OCI-LY7 (cell line): ENCODE data around the gene MTUS2. TPM values are rescaled to one million over a fixed set of nuclear protein-coding genes. Genes with fewer than 3 reads are reported as not detected.

ENCODE experiments used
- BruUV-seq: library from RNA; stranded (reverse); fragments of 400-500 nt; replicated peaks from 2 replicates; lab custom pipeline; 2021; lab: Mats Ljungman, UMichigan
- CTCF ChIA-PET: fragments of 300-600 bp; sonication (Branson Sonifier 250); formaldehyde crosslinking; loops from one replicate; lab custom pipeline; 2022; ENCODE audit warnings: antibody characterized with exemption; ENCODE audit not compliant: unreplicated experiment; lab: Charles Lee
- POLR2A ChIA-PET: fragments of 300-600 bp; sonication (Branson Sonifier 250); formaldehyde crosslinking; loops from one replicate; lab custom pipeline; 2022; ENCODE audit warnings: antibody characterized with exemption; lab: Charles Lee
- DNase-seq: peaks from one replicate; pipeline ENCODE4 v3.0.0-alpha.2; 2015; ENCODE audit warnings: low spot score
- H2AFZ ChIP-seq: fragments of 200-600 bp; sonication (generic), shearing (Covaris generic); 2 replicates; pipeline ENCODE4 v1.6.1; 2014; ENCODE audit warnings: mild to moderate bottlenecking, antibody characterized with exemption, low read length, moderate library complexity
- H3K27ac ChIP-seq: fragments of 200-600 bp; sonication (generic); 2 replicates; pipeline ENCODE4 v1.5.1; 2014; ENCODE audit warnings: mixed run types, low read depth, mild to moderate bottlenecking, moderate library complexity, low read length, inconsistent platforms; ENCODE audit not compliant: poor library complexity, severe bottlenecking
- H3K36me3 ChIP-seq: fragments of 200-600 bp; sonication (generic); 2 replicates; pipeline ENCODE4 v1.6.1; 2014; ENCODE audit warnings: mild to moderate bottlenecking, antibody characterized with exemption, low read length, moderate library complexity, mixed read lengths; ENCODE audit not compliant: insufficient read depth
- H3K4me1 ChIP-seq: fragments of 200-600 bp; sonication (generic); 2 replicates; pipeline ENCODE4 v1.5.1; 2014; ENCODE audit warnings: mild to moderate bottlenecking, low read length; ENCODE audit not compliant: insufficient read depth, poor library complexity, severe bottlenecking
- H3K4me2 ChIP-seq: fragments of 200-600 bp; sonication (generic); 2 replicates; pipeline ENCODE4 v1.6.1; 2014; ENCODE audit warnings: mild to moderate bottlenecking, low read length
- H3K4me3 ChIP-seq: fragments of 200-600 bp; sonication (generic); 2 replicates; pipeline ENCODE4 v1.5.1; 2014; ENCODE audit warnings: mild to moderate bottlenecking, low read depth, low read length; ENCODE audit not compliant: poor library complexity, severe bottlenecking
- H3K79me2 ChIP-seq: fragments of 200-600 bp; sonication (generic); 2 replicates; pipeline ENCODE4 v1.6.1; 2016; ENCODE audit warnings: low read depth, mild to moderate bottlenecking, low read length, moderate library complexity, mixed read lengths; ENCODE audit not compliant: insufficient read depth
- H3K9me2 ChIP-seq: fragments of 200-600 bp; sonication (generic); 2 replicates; pipeline ENCODE4 v1.6.1; 2016; ENCODE audit warnings: mild to moderate bottlenecking, low read length, mixed read lengths; ENCODE audit not compliant: insufficient read depth
- H3K9me3 ChIP-seq: fragments of 200-600 bp; sonication (generic); 2 replicates; pipeline ENCODE4 v1.6.1; 2014; ENCODE audit warnings: mild to moderate bottlenecking, mixed run types, low read length, mixed read lengths
- H4K20me1 ChIP-seq: fragments of 200-600 bp; sonication (generic); 2 replicates; pipeline ENCODE4 v1.6.1; 2014; ENCODE audit warnings: mild to moderate bottlenecking, antibody characterized with exemption, low read length, moderate library complexity, mixed read lengths; ENCODE audit not compliant: insufficient read depth
- CTCF ChIP-seq: fragments of 200-600 bp; sonication (generic); conservative IDR thresholded peaks from 2 replicates; pipeline ENCODE4 v1.5.1; 2014; ENCODE audit warnings: mild to moderate bottlenecking, antibody characterized with exemption, low read length, moderate library complexity, mixed read lengths
- EZH2phosphoT487 ChIP-seq: fragments of 200-600 bp; sonication (generic); IDR thresholded peaks from 2 replicates; pipeline ENCODE4 v1.6.1; 2018; ENCODE audit warnings: low read depth, borderline replicate concordance, mild to moderate bottlenecking, mixed run types, antibody characterized with exemption, low read length, moderate library complexity, mixed read lengths
- intact Hi-C: fragments of 100-400 bp; cut with micrococcal nuclease; formaldehyde crosslinking; loops from one replicate; pipeline ENCODE4 v1.10.0; 2022; ENCODE audit not compliant: unreplicated experiment
- total RNA-seq, 2 experiments: library from RNA; depleted of rRNA in 1 of 2; stranded (reverse); fragments of >200 nt in 1 of 2; shearing (Covaris generic) in 1 of 2; gene quantifications; 2 replicates each; pipeline ENCODE4 v1.2.3, GENCODE V29; 2014 to 2022

Gene MTUS2
- total RNA-seq, 2 experiments from 2014 or later = 0.16 to 9.8 TPM

- Histone ChIP-seq H3K4me3 (no peak overlapping the region), H3K9me3 (no peaks in the 10 kb centered on the region), H3K79me2 (no peaks in the 10 kb centered on the region), H3K36me3 (no peaks in the 10 kb centered on the region), H3K9me2 (no peaks in the 10 kb centered on the region), H3K27ac (no peak overlapping the region), H3K4me1 (no peaks in the 10 kb centered on the region), H4K20me1 (no peaks in the 10 kb centered on the region), H2AFZ (no peak overlapping the region), H3K4me2 (no peak overlapping the region)
- TF ChIP-seq CTCF (no peak), EZH2phosphoT487 (no peak)
- no peak for DNase-seq
- ChIA-PET CTCF (no interaction called here), POLR2A (interaction anchor here (1.2 kb wide), 1 partner anchor 52 kb away, joined by 3 read pairs; no protein-coding TSS in a partner anchor)
- intact Hi-C loops = no loop called here
- no TSS peak for BruUV-seq
Measured at GRCh38 chr13:28865951-28866350, 45.8 kb downstream of the MTUS2 start.

- Histone ChIP-seq H4K20me1 (no peaks in the 10 kb centered on the region), H3K4me3 (no peak overlapping the region), H3K4me2 (no peak overlapping the region), H3K4me1 (no peaks in the 10 kb centered on the region), H3K9me2 (no peaks in the 10 kb centered on the region), H3K9me3 (no peaks in the 10 kb centered on the region), H2AFZ (no peak overlapping the region), H3K36me3 (no peaks in the 10 kb centered on the region), H3K79me2 (no peaks in the 10 kb centered on the region), H3K27ac (no peak overlapping the region)
- ChIA-PET POLR2A (interaction anchor here (0.6 to 1.2 kb wide), 3 partner anchors 11 to 212 kb away, joined by 3 read pairs; no protein-coding TSS in a partner anchor), CTCF (no interaction called here)
- no TSS peak for BruUV-seq
- TF ChIP-seq EZH2phosphoT487 (no peak), CTCF (no peak)
- no peak for DNase-seq
- intact Hi-C loops = no loop called here
Measured at GRCh38 chr13:28866932-28867331, 46.8 kb downstream of the MTUS2 start.

- intact Hi-C loops = no loop called here
- Histone ChIP-seq H3K4me1 (no peaks in the 10 kb centered on the region), H3K4me3 (no peak overlapping the region), H3K79me2 (no peaks in the 10 kb centered on the region), H2AFZ (no peak overlapping the region), H4K20me1 (no peaks in the 10 kb centered on the region), H3K36me3 (no peaks in the 10 kb centered on the region), H3K9me2 (no peaks in the 10 kb centered on the region), H3K27ac (no peak overlapping the region), H3K4me2 (no peak overlapping the region), H3K9me3 (no peaks in the 10 kb centered on the region)
- DNase-seq = no peak
- POLR2A ChIA-PET = interaction anchor here (0.6 to 1.2 kb wide), 3 partner anchors 10 to 212 kb away, joined by 3 read pairs; no protein-coding TSS in a partner anchor
- BruUV-seq = no TSS peak
- CTCF ChIA-PET = no interaction called here
- TF ChIP-seq CTCF (no peak), EZH2phosphoT487 (no peak)
Measured at GRCh38 chr13:28867564-28867963, 47.4 kb downstream of the MTUS2 start.
